Measurements from ENCODE around the gene BCOR.

The BCOR gene

GRCh38 chrX:40097504-40098263 is at the start of gene BCOR:
TSS of gene BCOR (minus strand) at chrX:40097958. CDS start at chrX:40077929, 20,029 bp downstream.
- peak; percentile 79 for DNase-seq

GRCh38 chrX:40147126-40147952 is 49.6 kb upstream of the BCOR start:
- no peak for DNase-seq

DNA sequence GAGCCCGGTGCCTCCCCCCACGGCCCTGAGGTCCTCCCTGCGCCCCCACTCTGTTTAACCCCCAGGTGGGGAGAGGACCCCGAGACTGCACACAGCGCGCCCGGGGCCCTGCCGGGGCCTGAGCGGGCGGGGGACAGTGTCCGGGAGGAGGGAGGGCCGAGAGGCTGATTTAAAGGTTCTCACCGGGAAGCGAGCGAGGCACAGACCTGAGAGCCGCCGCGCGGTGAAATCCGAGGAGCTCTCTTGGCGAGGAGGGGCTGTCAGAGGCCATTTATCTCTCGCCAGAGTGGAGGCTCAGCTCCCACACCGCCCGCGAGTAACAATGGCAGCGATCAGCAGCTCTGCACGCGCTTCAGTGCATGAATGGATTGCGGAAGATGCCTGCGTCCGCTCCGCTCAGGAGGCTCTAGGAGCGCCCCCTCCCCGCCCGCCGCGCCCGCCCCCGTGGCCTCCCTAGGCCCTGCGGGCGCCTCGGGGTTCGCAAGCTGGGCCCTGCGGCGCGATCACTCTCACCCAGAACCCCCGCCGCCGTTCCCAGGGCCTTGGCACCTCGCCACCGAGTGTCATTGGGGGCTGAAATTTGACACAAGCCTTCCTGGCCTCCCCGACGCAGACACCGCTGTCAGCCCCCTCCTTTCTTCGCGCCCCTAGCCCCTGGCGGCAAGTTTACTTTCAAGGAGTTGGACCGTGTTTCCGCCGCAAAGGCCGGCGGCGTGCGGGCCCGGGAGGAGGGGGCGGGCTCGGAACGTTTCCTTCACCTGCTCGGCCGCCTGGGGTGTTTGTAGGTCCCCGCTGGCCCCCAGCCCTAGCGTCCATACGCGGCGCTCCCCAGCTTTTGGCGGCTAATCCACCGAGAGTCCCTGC is 48.7 kb upstream of the BCOR start:
- DNase-seq, result peak; percentile 37

- no peak for DNase-seq
Measured at GRCh38 chrX:40145923-40146261, 48.1 kb upstream of the BCOR start.

DNA sequence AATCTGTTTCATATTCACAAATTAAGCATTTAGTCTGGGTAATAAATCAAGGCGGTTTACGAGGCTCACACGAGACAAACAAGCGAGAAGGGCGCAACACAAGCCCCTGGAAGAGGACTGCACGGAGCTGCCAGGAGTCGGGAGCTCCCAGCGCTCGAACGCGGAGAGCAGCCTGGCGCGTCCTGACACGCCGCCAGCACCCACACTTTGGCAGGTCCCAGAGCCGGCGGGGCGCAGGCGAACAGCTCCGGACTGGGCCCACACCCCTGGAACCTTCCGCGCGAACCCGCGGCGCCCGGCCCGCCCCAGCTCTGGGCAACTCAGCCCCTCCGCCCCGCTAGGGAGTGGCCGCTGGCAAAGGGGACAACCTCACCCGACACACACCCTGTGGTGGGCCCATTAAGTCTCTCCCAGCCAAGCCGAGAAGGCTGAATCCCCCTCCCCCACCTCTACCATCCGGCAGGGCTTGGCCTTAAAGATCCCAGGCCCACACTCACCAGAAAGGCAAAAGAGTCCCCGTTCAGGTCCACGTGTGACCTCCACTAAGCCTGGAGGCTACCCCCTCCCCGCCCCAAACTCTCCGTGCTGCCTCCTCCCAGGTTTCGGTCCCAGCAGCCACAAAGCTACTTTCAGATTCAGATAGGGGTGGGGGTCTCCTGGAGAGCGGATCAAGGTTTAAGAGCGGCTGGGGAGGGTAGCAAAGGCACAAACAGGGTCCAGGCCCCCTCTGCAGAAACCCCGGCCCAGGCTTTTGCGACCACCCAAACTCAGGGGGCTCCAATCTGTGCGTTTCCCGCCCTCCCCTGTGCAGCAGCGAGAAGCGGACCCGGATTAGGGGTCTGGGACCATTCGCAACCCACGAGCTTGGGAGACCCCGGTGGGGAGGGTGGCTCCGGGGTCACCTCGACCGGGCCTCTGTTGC is 47.5 kb upstream of the BCOR start:
- no peak for DNase-seq

DNA sequence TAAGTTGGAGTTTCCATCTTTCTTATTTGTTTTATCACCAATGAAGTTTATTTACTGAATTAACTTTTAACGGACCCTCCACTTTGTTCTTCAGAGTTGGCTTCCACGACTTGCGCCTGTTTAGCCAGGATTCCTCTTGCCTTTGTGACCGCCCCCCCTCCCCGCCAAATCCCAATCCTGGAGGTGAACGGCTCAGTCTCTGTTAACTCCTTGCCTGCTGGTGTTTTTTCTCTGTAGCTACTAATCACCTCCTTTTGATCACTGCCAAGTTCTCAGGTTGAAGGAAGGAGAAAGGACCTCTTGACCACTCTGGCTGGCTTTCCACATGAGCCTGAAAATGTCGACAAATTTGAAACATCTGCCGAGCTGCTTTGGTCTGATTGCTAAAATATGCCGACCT is 46.8 kb upstream of the BCOR start:
- DNase-seq, result no peak

DNA sequence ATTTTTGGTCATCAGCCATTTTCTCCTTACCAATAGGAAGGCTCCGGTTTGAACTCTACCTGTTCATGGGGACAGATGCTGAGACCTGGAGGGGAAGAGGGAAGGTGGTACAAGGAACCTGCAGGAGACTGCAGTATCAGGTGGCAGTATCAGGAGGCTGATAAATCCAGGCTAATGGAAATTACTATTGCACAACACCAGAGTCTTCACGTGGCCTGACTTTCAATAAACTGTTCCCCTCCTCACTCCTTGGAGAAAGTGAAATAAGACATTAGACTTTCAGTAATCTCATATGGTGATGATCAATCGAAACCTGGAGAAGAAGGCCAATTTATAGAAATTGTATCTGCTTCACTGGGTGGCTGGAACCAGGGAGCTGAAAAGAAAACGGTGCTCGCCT is 46.2 kb upstream of the BCOR start:
- DNase-seq, result no peak

DNA sequence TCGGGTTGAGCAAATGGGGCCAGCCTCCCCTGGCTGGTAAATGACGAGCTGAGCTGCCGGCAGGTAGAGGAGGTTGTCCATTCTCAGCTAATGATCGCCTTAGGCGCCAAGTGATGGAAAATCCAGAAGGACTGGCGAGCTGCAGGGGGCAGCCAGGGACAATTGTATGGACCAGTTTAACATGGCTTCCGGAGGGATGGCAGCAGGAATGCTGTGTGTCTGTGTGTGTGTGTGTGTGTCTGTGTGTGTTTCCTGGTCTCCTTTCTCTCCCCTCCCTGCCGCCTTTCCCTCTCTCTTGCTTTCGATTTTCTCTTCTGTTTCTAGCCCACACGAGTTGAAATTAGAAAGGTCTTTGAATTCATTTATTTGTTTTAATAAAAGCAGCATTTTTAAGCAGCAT is 45.2 kb upstream of the BCOR start:
- no peak for DNase-seq

GRCh38 chrX:40142417-40142816 is 44.7 kb upstream of the BCOR start:
- no peak for DNase-seq

DNA sequence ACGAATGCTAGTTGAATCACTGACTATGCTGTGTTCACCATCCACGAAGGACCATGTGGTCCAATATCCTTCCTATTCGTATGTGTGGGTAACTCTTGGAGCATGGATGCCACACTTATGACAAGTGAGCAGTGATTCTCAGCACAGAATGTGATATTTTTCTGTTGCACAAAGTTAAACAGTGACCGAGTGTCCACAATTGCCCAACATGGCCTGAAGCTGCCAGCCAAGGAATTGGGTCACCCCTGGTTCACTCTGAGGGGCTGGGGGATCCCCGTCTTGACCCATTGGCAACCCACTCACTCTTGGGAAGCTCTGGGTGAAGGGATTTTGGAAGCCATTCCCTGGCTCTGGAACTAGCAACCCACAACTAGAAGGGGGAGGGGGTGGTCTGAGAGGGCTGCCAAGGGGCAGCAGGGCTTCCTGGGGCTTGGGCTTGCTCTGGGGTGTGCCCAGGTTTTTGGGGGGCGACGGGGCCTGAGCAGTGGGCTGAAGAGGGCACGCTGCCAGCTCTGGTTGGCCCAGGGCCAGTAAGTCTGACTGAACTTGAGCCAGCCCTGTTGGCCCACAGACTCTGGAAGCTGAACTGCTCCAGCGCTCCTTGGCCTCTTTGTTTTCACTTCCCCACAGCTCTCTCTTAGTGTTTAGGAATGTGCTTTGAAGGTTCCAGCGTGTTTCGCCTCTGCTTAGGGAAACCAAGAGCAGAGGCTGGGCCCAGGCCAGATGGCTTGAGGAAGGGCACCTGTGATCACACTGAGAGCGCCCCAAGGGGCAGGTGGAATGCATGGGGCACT is 43.1 kb upstream of the BCOR start:
- no peak for DNase-seq

DNA sequence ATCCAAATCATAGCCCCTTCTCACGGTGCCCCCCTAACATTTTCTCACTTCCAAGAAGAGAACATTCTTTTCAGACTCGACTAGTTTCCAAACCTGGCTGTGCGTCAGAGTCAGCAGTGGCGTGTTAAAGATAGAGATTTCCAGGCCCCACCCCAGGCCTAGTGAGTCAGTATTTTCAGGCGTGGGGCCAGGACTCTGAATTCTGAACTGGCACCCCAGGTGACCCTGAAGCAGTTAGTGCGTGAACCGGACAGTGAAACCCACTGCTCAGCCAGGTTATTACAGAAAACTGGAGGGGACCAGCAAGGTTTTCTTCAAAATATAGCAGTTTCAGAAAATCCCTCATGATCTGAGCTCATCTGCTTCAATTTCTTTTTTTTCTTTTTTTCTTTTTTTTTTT is 35.0 kb upstream of the BCOR start:
- DNase-seq, result no peak

GRCh38 chrX:40131654-40132337 is 34.0 kb upstream of the BCOR start:
- DNase-seq, result no peak

DNA sequence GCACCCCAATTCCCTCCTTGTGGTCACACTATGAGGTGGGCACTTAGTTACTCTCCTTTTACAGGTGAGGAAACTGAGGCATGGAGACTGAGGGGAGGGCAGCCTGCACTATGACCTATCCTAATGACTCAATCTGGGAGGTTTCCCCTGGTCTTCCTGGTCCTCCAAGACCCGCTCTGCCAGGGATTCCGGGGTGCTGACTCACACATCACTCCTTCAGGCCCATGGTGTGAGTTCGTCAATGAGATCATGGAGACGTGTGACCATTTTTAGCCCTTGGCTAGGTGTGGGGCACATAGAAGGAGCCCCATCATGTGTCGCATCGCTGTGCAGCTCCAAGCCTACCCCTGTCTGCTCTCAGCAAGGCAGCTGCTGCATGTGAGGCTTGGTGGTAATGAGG is 32.4 kb upstream of the BCOR start:
- DNase-seq, result no peak

DNA sequence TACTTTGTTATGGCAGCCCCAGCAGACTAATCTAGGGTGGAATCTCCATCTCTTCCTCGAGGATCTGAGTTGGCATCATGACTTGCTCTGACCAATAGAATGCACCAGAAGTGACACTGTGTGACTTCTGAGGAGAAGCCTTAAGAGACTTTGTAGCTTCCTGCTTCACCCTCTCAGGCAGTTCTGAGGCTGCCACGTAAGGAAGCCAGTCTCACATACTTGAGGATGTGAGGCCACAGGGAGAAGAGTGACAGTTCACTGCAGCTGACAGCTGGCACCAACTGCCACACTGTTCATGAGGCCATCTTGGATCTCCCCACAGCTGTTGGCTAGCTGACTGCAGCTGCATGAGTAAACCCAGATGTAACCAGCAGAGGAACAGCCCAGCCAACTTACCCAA is 29.3 kb upstream of the BCOR start:
- DNase-seq, result no peak

DNA sequence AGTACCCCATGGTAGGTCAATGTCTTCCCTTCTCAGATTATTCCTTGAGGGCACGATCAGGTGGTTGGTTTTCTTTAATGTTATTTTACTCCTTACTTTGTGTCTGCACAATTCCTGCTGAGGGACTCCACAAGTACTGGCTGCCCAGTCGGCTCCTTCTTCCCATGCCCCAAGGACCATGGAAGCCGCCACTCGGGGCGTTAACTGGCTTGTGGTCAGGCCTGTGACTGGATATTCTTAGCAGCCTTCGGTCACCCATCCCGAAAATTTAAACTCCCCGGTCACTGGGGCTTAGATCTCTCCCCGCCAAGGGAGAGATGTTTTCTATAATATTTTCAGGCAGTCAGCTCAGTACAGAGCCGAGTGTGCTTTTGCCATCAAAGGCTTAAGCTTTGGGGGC is 24.7 kb upstream of the BCOR start:
- DNase-seq, result no peak

GRCh38 chrX:40121618-40122017 is 23.9 kb upstream of the BCOR start:
- no peak for DNase-seq

GRCh38 chrX:40120838-40121580 is 23.3 kb upstream of the BCOR start:
- DNase-seq, result no peak

GRCh38 chrX:40117715-40118285 is 20.0 kb upstream of the BCOR start:
- no peak for DNase-seq

GRCh38 chrX:40116925-40117324 is 19.2 kb upstream of the BCOR start:
- DNase-seq, result no peak

GRCh38 chrX:40112996-40113395 is 15.2 kb upstream of the BCOR start:
- DNase-seq, result no peak
